GM23338 (cell line): ENCODE measurements around the gene IL19. TPM values are rescaled to one million over a fixed set of nuclear protein-coding genes. Genes with fewer than 3 reads are reported as not detected.

Source experiments
- ATAC-seq: fragments of 200-7000 bp; cut with Tn5 transposase; 3 replicates; pipeline ENCODE4 v1.9.1; 2020
- DNase-seq: peaks from one replicate; pipeline ENCODE4 v3.0.0-alpha.2; 2015; ENCODE audit warnings: low spot score
- H2AFZ ChIP-seq: fragments of 200-600 bp; sonication (generic); 2 replicates; pipeline ENCODE4 v1.8.0; 2016; ENCODE audit warnings: antibody characterized with exemption, mild to moderate bottlenecking, moderate library complexity
- H3F3A ChIP-seq: fragments of 200-600 bp; sonication (generic); replicated peaks from 2 replicates; pipeline ENCODE4 v1.8.0; 2017; ENCODE audit warnings: antibody characterized with exemption, mixed run types, low read depth
- H3K27ac ChIP-seq: fragments of 200-600 bp; sonication (generic); 2 replicates; pipeline ENCODE4 v1.6.1; 2016; ENCODE audit warnings: low read depth
- H3K27me3 ChIP-seq: fragments of 200-600 bp; sonication (generic); 2 replicates; pipeline ENCODE4 v1.8.0; 2016; ENCODE audit warnings: mild to moderate bottlenecking, mixed run types, moderate library complexity; ENCODE audit not compliant: insufficient read depth
- H3K36me3 ChIP-seq: fragments of 200-600 bp; sonication (generic); 2 replicates; pipeline ENCODE4 v1.8.0; 2016; ENCODE audit warnings: mild to moderate bottlenecking; ENCODE audit not compliant: insufficient read depth
- H3K4me1 ChIP-seq: fragments of 200-600 bp; sonication (generic); 2 replicates; pipeline ENCODE4 v1.8.0; 2016; ENCODE audit warnings: mild to moderate bottlenecking, moderate library complexity; ENCODE audit not compliant: insufficient read depth
- H3K4me2 ChIP-seq: fragments of 200-600 bp; sonication (generic); 2 replicates; pipeline ENCODE4 v1.7.1; 2017; ENCODE audit warnings: mixed run types
- H3K4me3 ChIP-seq: fragments of 200-600 bp; sonication (generic); 2 replicates; pipeline ENCODE4 v1.6.1; 2016; ENCODE audit warnings: mixed run types
- H3K79me2 ChIP-seq: fragments of 200-600 bp; sonication (generic); replicated peaks from 2 replicates; pipeline ENCODE4 v1.8.0; 2017; ENCODE audit warnings: mild to moderate bottlenecking; ENCODE audit not compliant: insufficient read depth
- H3K9me2 ChIP-seq: fragments of 200-600 bp; sonication (generic); 2 replicates; pipeline ENCODE4 v1.8.0; 2017; ENCODE audit not compliant: insufficient read depth
- H4K20me1 ChIP-seq: fragments of 200-600 bp; sonication (generic); replicated peaks from 2 replicates; pipeline ENCODE4 v1.8.0; 2017; ENCODE audit warnings: mild to moderate bottlenecking; ENCODE audit not compliant: insufficient read depth
- H3K27ac Mint-ChIP-seq: 2 replicates; pipeline ENCODE4 v1.8.0; 2020; ENCODE audit warnings: inconsistent platforms, mild to moderate bottlenecking, moderate library complexity, mixed read lengths
- H3K27me3 Mint-ChIP-seq: 3 replicates; pipeline ENCODE4 v1.8.0; 2022; ENCODE audit warnings: low read depth, mild to moderate bottlenecking, moderate library complexity, mixed read lengths, inconsistent platforms; ENCODE audit not compliant: insufficient read depth, poor library complexity
- H3K36me3 Mint-ChIP-seq: 3 replicates; pipeline ENCODE4 v1.8.0; 2021; ENCODE audit warnings: low read depth, mild to moderate bottlenecking, inconsistent platforms, moderate library complexity, mixed read lengths
- H3K4me1 Mint-ChIP-seq: 3 replicates; pipeline ENCODE4 v1.8.0; 2020; ENCODE audit warnings: mild to moderate bottlenecking, inconsistent platforms, mixed read lengths
- H3K4me3 Mint-ChIP-seq: 3 replicates; pipeline ENCODE4 v1.8.0; 2021; ENCODE audit warnings: moderate library complexity, mild to moderate bottlenecking, inconsistent platforms, mixed read lengths
- H3K9me3 Mint-ChIP-seq: 3 replicates; pipeline ENCODE4 v1.8.0; 2020; ENCODE audit warnings: moderate library complexity, mild to moderate bottlenecking, inconsistent platforms, mixed read lengths
- CREB1 ChIP-seq: fragments of 250-450 bp; sonication (Bioruptor Pico); IDR thresholded peaks from 2 replicates; pipeline ENCODE4 v1.5.0; 2020; ENCODE audit warnings: low read depth, mild to moderate bottlenecking, moderate library complexity
- CTCF ChIP-seq, 2 experiments: fragments of 200-600 bp in 1 of 2; sonication (generic) in 1 of 2; conservative IDR thresholded peaks; 2 replicates each; pipeline versions ENCODE4 v1.5.1 to v1.6.1; 2016 to 2017; ENCODE audit warnings: antibody characterized with exemption in 2 of 2, low read depth in 2 of 2, mild to moderate bottlenecking in 2 of 2, moderate library complexity in 1 of 2
- ETS1 ChIP-seq: IDR thresholded peaks from 2 replicates; pipeline ENCODE4 v1.6.1; 2016; ENCODE audit warnings: antibody characterized with exemption
- EZH2 ChIP-seq: fragments of 200-600 bp; sonication (generic); IDR thresholded peaks from one replicate; pipeline ENCODE4 v1.8.0; 2017; ENCODE audit warnings: antibody characterized with exemption, mild to moderate bottlenecking, low read depth; ENCODE audit not compliant: unreplicated experiment
- EZH2phosphoT487 ChIP-seq: fragments of 200-600 bp; sonication (generic); IDR thresholded peaks from one replicate; pipeline ENCODE4 v1.8.1; 2018; ENCODE audit warnings: antibody characterized with exemption; ENCODE audit not compliant: unreplicated experiment
- JUNB ChIP-seq: IDR thresholded peaks from one replicate; pipeline ENCODE4 v1.6.1; 2016; ENCODE audit warnings: antibody characterized with exemption; ENCODE audit not compliant: unreplicated experiment
- NANOG ChIP-seq: IDR thresholded peaks from 2 replicates; pipeline ENCODE4 v1.6.1; 2016; ENCODE audit warnings: antibody characterized with exemption, borderline replicate concordance
- POLR2AphosphoS5 ChIP-seq: IDR thresholded peaks from 2 replicates; pipeline ENCODE4 v1.6.1; 2016; ENCODE audit warnings: antibody characterized with exemption, low read depth
- ZNF114 ChIP-seq: fragments of 250-450 bp; sonication (Bioruptor Pico); IDR thresholded peaks from 2 replicates; pipeline ENCODE4 v1.5.0; 2020; ENCODE audit warnings: mild to moderate bottlenecking, moderate library complexity
- ZNF331 ChIP-seq: fragments of 250-450 bp; sonication (Bioruptor Pico); IDR thresholded peaks from 2 replicates; pipeline ENCODE4 v1.5.0; 2020; ENCODE audit warnings: low read depth, mild to moderate bottlenecking, moderate library complexity
- polyA plus RNA-seq: library from polyadenylated mRNA; unstranded; fragments of >200 nt; fragmentation: Nextera tagmentation; extraction: Ambion mirVana; gene quantifications from 2 replicates; pipeline ENCODE4 v1.2.1, GENCODE V29; 2016
- total RNA-seq: library from RNA; depleted of rRNA; stranded (reverse); fragments of >200 nt; shearing (Covaris generic); gene quantifications from 2 replicates; pipeline ENCODE4 v1.2.3, GENCODE V29; 2014
- TF ChIP-seq, protein P1 (sequence below): fragments of 250-450 bp; sonication (Bioruptor Pico); IDR thresholded peaks from 2 replicates; pipeline ENCODE4 v1.5.0; 2020; ENCODE audit warnings: mild to moderate bottlenecking, moderate library complexity
- TF ChIP-seq, protein P2 (sequence below): IDR thresholded peaks from one replicate; pipeline ENCODE4 v1.6.1; 2018; ENCODE audit warnings: antibody characterized with exemption; ENCODE audit not compliant: unreplicated experiment

IL19 gene
- total and polyA plus RNA-seq, 2 experiments from 2014 or later: not detected

DNA sequence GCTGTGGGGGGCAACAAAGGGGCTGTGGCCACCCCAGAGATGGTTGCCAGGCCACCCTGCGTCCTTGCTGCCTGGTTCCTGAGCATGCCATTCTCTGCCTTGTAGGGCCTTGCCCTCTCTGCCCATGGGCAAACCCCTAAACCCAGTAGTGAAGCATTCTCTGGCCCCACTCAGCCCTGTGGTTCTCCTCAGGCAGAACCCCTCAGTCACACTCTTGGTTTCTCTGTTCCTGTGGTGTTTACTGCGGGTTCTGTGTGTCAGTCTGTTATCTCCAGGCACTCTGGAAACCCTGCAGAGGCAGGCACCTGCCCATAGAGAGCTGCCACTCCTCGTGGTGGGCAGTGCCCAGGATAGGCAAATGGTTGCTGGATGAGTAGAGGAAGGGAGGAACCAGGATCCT lies 41.1 kb upstream of the IL19 start (continued):
- TF ChIP-seq, protein P1, sequence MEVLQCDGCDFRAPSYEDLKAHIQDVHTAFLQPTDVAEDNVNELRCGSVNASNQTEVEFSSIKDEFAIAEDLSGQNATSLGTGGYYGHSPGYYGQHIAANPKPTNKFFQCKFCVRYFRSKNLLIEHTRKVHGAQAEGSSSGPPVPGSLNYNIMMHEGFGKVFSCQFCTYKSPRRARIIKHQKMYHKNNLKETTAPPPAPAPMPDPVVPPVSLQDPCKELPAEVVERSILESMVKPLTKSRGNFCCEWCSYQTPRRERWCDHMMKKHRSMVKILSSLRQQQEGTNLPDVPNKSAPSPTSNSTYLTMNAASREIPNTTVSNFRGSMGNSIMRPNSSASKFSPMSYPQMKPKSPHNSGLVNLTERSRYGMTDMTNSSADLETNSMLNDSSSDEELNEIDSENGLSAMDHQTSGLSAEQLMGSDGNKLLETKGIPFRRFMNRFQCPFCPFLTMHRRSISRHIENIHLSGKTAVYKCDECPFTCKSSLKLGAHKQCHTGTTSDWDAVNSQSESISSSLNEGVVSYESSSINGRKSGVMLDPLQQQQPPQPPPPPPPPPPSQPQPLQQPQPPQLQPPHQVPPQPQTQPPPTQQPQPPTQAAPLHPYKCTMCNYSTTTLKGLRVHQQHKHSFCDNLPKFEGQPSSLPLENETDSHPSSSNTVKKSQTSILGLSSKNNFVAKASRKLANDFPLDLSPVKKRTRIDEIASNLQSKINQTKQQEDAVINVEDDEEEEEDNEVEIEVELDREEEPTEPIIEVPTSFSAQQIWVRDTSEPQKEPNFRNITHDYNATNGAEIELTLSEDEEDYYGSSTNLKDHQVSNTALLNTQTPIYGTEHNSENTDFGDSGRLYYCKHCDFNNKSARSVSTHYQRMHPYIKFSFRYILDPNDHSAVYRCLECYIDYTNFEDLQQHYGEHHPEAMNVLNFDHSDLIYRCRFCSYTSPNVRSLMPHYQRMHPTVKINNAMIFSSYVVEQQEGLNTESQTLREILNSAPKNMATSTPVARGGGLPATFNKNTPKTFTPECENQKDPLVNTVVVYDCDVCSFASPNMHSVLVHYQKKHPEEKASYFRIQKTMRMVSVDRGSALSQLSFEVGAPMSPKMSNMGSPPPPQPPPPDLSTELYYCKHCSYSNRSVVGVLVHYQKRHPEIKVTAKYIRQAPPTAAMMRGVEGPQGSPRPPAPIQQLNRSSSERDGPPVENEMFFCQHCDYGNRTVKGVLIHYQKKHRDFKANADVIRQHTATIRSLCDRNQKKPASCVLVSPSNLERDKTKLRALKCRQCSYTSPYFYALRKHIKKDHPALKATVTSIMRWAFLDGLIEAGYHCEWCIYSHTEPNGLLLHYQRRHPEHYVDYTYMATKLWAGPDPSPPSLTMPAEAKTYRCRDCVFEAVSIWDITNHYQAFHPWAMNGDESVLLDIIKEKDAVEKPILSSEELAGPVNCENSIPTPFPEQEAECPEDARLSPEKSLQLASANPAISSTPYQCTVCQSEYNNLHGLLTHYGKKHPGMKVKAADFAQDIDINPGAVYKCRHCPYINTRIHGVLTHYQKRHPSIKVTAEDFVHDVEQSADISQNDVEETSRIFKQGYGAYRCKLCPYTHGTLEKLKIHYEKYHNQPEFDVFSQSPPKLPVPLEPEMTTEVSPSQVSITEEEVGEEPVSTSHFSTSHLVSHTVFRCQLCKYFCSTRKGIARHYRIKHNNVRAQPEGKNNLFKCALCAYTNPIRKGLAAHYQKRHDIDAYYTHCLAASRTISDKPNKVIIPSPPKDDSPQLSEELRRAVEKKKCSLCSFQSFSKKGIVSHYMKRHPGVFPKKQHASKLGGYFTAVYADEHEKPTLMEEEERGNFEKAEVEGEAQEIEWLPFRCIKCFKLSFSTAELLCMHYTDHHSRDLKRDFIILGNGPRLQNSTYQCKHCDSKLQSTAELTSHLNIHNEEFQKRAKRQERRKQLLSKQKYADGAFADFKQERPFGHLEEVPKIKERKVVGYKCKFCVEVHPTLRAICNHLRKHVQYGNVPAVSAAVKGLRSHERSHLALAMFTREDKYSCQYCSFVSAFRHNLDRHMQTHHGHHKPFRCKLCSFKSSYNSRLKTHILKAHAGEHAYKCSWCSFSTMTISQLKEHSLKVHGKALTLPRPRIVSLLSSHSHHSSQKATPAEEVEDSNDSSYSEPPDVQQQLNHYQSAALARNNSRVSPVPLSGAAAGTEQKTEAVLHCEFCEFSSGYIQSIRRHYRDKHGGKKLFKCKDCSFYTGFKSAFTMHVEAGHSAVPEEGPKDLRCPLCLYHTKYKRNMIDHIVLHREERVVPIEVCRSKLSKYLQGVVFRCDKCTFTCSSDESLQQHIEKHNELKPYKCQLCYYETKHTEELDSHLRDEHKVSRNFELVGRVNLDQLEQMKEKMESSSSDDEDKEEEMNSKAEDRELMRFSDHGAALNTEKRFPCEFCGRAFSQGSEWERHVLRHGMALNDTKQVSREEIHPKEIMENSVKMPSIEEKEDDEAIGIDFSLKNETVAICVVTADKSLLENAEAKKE (CRISPR knock-in tag): no peak
- no peak for TF ChIP-seq ZNF331 (CRISPR knock-in tag)

GRCh38 chr1:206732508-206732907 lies 38.1 kb upstream of the IL19 start:
- H3K4me1 ChIP-seq: no peaks in the 10 kb centered on the region
- no peaks in the 10 kb centered on the region for H3K9me2 ChIP-seq
- no peaks in the 10 kb centered on the region for H3K4me1 Mint-ChIP-seq
- 0 out of 2 replicates have a peak, but pooled peaks cover 3% of the 10 kb centered on the region for H4K20me1 ChIP-seq
- no peak overlapping the region for H3K4me3 Mint-ChIP-seq
- H3K27me3 ChIP-seq: no peaks in the 10 kb centered on the region
- H3K36me3 ChIP-seq: no peaks in the 10 kb centered on the region; the same call in 1 of the 2 replicates
- H3K27ac Mint-ChIP-seq: no peak overlapping the region
- H3K9me3 Mint-ChIP-seq: no peaks in the 10 kb centered on the region
- DNase-seq: no peak
- H3F3A ChIP-seq: no peaks in the 10 kb centered on the region
- H3K36me3 Mint-ChIP-seq: peaks cover 18% of the 10 kb centered on the region
- H3K4me3 ChIP-seq: no peak overlapping the region
- no peak for ATAC-seq
- no peaks in the 10 kb centered on the region; the same call in 1 of the 2 replicates for H3K79me2 ChIP-seq
- no peak overlapping the region for H3K27ac ChIP-seq
- H3K4me2 ChIP-seq: no peak overlapping the region
- peaks cover 2% of the 10 kb centered on the region for H3K27me3 Mint-ChIP-seq
- no peak overlapping the region for H2AFZ ChIP-seq
- no peak for TF ChIP-seq EZH2
- no peak for TF ChIP-seq EZH2phosphoT487
- TF ChIP-seq ETS1: no peak
- no peak for TF ChIP-seq ZNF114 (CRISPR knock-in tag)
- TF ChIP-seq JUNB: no peak
- TF ChIP-seq CREB1 (CRISPR knock-in tag): no peak
- TF ChIP-seq NANOG: no peak
- TF ChIP-seq, protein P2, sequence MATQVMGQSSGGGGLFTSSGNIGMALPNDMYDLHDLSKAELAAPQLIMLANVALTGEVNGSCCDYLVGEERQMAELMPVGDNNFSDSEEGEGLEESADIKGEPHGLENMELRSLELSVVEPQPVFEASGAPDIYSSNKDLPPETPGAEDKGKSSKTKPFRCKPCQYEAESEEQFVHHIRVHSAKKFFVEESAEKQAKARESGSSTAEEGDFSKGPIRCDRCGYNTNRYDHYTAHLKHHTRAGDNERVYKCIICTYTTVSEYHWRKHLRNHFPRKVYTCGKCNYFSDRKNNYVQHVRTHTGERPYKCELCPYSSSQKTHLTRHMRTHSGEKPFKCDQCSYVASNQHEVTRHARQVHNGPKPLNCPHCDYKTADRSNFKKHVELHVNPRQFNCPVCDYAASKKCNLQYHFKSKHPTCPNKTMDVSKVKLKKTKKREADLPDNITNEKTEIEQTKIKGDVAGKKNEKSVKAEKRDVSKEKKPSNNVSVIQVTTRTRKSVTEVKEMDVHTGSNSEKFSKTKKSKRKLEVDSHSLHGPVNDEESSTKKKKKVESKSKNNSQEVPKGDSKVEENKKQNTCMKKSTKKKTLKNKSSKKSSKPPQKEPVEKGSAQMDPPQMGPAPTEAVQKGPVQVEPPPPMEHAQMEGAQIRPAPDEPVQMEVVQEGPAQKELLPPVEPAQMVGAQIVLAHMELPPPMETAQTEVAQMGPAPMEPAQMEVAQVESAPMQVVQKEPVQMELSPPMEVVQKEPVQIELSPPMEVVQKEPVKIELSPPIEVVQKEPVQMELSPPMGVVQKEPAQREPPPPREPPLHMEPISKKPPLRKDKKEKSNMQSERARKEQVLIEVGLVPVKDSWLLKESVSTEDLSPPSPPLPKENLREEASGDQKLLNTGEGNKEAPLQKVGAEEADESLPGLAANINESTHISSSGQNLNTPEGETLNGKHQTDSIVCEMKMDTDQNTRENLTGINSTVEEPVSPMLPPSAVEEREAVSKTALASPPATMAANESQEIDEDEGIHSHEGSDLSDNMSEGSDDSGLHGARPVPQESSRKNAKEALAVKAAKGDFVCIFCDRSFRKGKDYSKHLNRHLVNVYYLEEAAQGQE: no peak
- TF ChIP-seq CTCF (conservative IDR thresholded peaks at IDR 0.05; ENCODE audit: low read depth in 2 of 2): no peak
- no peak for TF ChIP-seq POLR2AphosphoS5
